HepG2 (cell line): ENCODE data around the gene GFRA4. TPM values are rescaled to one million over a fixed set of nuclear protein-coding genes. Genes with fewer than 3 reads are reported as not detected.

ENCODE experiments used
- ATAC-seq: fragments of 200-7000 bp; cut with Tn5 transposase; 3 replicates; pipeline ENCODE4 v1.9.1; 2020; ENCODE audit warnings: mild to moderate bottlenecking, moderate library complexity
- BruUV-seq: library from RNA; stranded (reverse); fragments of 400-500 nt; replicated peaks from 2 replicates; lab custom pipeline; 2021; lab: Mats Ljungman, UMichigan
- CTCF ChIA-PET: fragments of 300-600 bp; formaldehyde crosslinking; extraction: SDS; loops from one replicate; lab custom pipeline; 2021; ENCODE audit warnings: low total read pairs, inconsistent platforms, low intra/inter-chr PET ratio; lab: Yijun Ruan, JAX
- POLR2A ChIA-PET: fragments of 350-600 bp; sonication (Branson Sonifier 250); formaldehyde crosslinking; loops from one replicate; lab custom pipeline; 2020; ENCODE audit warnings: antibody characterized with exemption, inconsistent platforms; lab: Yijun Ruan, JAX
- DNase-seq: peaks from one replicate; pipeline ENCODE4 v3.0.0-alpha.2; 2015; ENCODE audit warnings: low spot score
- FAIRE-seq: peaks from 3 replicates; lab custom pipeline; 2011; peaks lifted over from hg19 to GRCh38; lab: Jason Lieb, UNC
- H2AFZ ChIP-seq: one replicate; pipeline ENCODE4 v1.6.1; 2011; ENCODE audit warnings: low read length, inconsistent platforms
- H3K27ac ChIP-seq: fragments of 300-600 bp; 3 replicates; pipeline ENCODE4 v1.8.0; 2011; ENCODE audit warnings: mixed run types, mild to moderate bottlenecking, mixed read lengths, low read length, inconsistent platforms; ENCODE audit not compliant: insufficient read depth; ENCODE audit errors: extremely low read length
- H3K27me3 ChIP-seq, 2 experiments: fragments of 200-600 bp in 1 of 2; 2 replicates in 1 of 2; 3 replicates in 1 of 2; pipeline versions ENCODE4 v1.6.0 to v1.8.0; 2011; ENCODE audit warnings: low read length in 2 of 2, mild to moderate bottlenecking in 2 of 2, moderate library complexity in 2 of 2, inconsistent platforms in 1 of 2; ENCODE audit not compliant: insufficient read depth in 2 of 2, control insufficient read depth in 1 of 2
- H3K36me3 ChIP-seq, 2 experiments: fragments of 200-600 bp in 1 of 2; replicated peaks in 1 of 2; 2 replicates in 1 of 2; 3 replicates in 1 of 2; pipeline versions ENCODE4 v1.5.1 to v1.8.0; 2011; ENCODE audit warnings: low read length in 2 of 2, inconsistent platforms in 1 of 2; ENCODE audit not compliant: insufficient read depth in 2 of 2, control insufficient read depth in 1 of 2
- H3K4me1 ChIP-seq: 2 replicates; pipeline ENCODE4 v1.5.1; 2012; ENCODE audit warnings: low read length, inconsistent platforms; ENCODE audit not compliant: insufficient read depth
- H3K4me2 ChIP-seq: 2 replicates; pipeline ENCODE4 v1.6.0; 2011; ENCODE audit warnings: low read depth, low read length, inconsistent platforms
- H3K4me3 ChIP-seq, 3 experiments: fragments of 200-600 bp in 1 of 3; sonication (generic), shearing (Covaris generic) in 1 of 3; replicated peaks in 1 of 3; 2 replicates each; pipeline ENCODE4 v1.5.1; 2011 to 2016; ENCODE audit warnings: low read length in 3 of 3, inconsistent platforms in 2 of 3, low read depth in 2 of 3, mild to moderate bottlenecking in 2 of 3, control low read depth in 1 of 3, mixed read lengths in 1 of 3; ENCODE audit not compliant: insufficient read depth in 1 of 3
- H3K79me2 ChIP-seq: one replicate; pipeline ENCODE4 v1.6.1; 2011; ENCODE audit warnings: low read length, inconsistent platforms; ENCODE audit not compliant: insufficient read depth
- H3K9ac ChIP-seq: 2 replicates; pipeline ENCODE4 v1.6.0; 2011; ENCODE audit warnings: mild to moderate bottlenecking, low read depth, low read length, inconsistent platforms; ENCODE audit not compliant: insufficient read depth
- H3K9me3 ChIP-seq: 2 replicates; pipeline ENCODE4 v1.5.1; 2012; ENCODE audit warnings: mild to moderate bottlenecking, low read length
- H4K20me1 ChIP-seq: 2 replicates; pipeline ENCODE4 v1.6.0; 2011; ENCODE audit warnings: inconsistent platforms, mild to moderate bottlenecking, low read length, moderate library complexity; ENCODE audit not compliant: insufficient read depth
- CEBPG ChIP-seq: IDR thresholded peaks from 2 replicates; pipeline ENCODE4 v1.6.1; 2016
- ELF1 ChIP-seq: sonication (generic); formaldehyde crosslinking; IDR thresholded peaks from 2 replicates; pipeline ENCODE4 v1.4.0; 2020; ENCODE audit warnings: missing genetic modification reagents
- HCFC1 ChIP-seq: fragments of 150-350 bp; IDR thresholded peaks from 2 replicates; pipeline ENCODE4 v1.6.1; 2014; ENCODE audit warnings: low read depth, low read length
- MBD4 ChIP-seq: IDR thresholded peaks from 2 replicates; pipeline ENCODE4 v1.6.1; 2012; ENCODE audit warnings: low read length, inconsistent platforms, borderline replicate concordance
- NFYB ChIP-seq: sonication (generic); formaldehyde crosslinking; IDR thresholded peaks from 2 replicates; pipeline ENCODE4 v1.4.0; 2020; ENCODE audit warnings: missing genetic modification reagents
- NFYC ChIP-seq: IDR thresholded peaks from 2 replicates; pipeline ENCODE4 v1.6.1; 2016; ENCODE audit warnings: missing genetic modification reagents, missing compliant biosample characterization
- PRDM4 ChIP-seq: sonication (generic); formaldehyde crosslinking; IDR thresholded peaks from 2 replicates; pipeline ENCODE4 v1.9.0; 2021; ENCODE audit warnings: missing genetic modification reagents, borderline replicate concordance
- SUZ12 ChIP-seq: fragments of 150-350 bp; IDR thresholded peaks from 2 replicates; pipeline ENCODE4 v1.6.1; 2014; ENCODE audit warnings: low read depth, low read length
- THAP11 ChIP-seq: IDR thresholded peaks from 2 replicates; pipeline ENCODE4 v1.6.1; 2016; ENCODE audit warnings: missing biosample characterization, missing genetic modification reagents
- ZNF143 ChIP-seq: sonication (generic); formaldehyde crosslinking; IDR thresholded peaks from 2 replicates; pipeline ENCODE4 v1.4.0; 2020; ENCODE audit warnings: missing genetic modification reagents
- ZNF205 ChIP-seq: IDR thresholded peaks from 2 replicates; pipeline ENCODE4 v1.6.1; 2018; ENCODE audit warnings: missing biosample characterization, missing genetic modification reagents
- WGBS: methylation state at CpG from one replicate; pipeline ENCODE4 v1.1.6; 2017; ENCODE audit warnings: low lambda C conversion rate; 5-methylcytosine and 5-hydroxymethylcytosine counted together
- in situ Hi-C: cut with HindIII; loops from 2 replicates; pipeline ENCODE4 v1.10.0; 2017; ENCODE audit warnings: low pct_unique_long_range_greater_than_20kb; ENCODE audit not compliant: extremely low pct_ligation_motif_present
- intact Hi-C: fragments of 100-400 bp; cut with micrococcal nuclease; formaldehyde crosslinking; loops from one replicate; pipeline ENCODE4 v1.10.0; 2022; ENCODE audit not compliant: unreplicated experiment
- polyA plus RNA-seq, 8 experiments: library from polyadenylated mRNA; depleted of rRNA in 3 of 8; stranded (reverse) in 7 of 8; unstranded in 1 of 8; fragments of >200 nt; fragmentation: Illumina TruSeq in 4 of 8; extraction: Trizol in 4 of 8; gene quantifications; 2 replicates each; pipeline versions ENCODE4 v1.2.1 to v1.2.3, GENCODE V29; 2011 to 2016; ENCODE audit warnings: low read depth in 4 of 8, missing spikeins in 1 of 8, mixed read lengths in 1 of 8; ENCODE audit not compliant: insufficient read depth in 1 of 8
- total RNA-seq, 5 experiments: library from RNA; depleted of rRNA; stranded (reverse); fragments of >200 nt; fragmentation: Illumina TruSeq; extraction: Trizol; gene quantifications; 2 replicates each; pipeline ENCODE4 v1.2.3, GENCODE V29; 2016; ENCODE audit warnings: low read depth in 1 of 5
- TF ChIP-seq, protein P1 (sequence below): sonication (generic); formaldehyde crosslinking; conservative IDR thresholded peaks from 2 replicates; pipeline ENCODE4 v1.4.0; 2020; ENCODE audit warnings: missing genetic modification reagents
- TF ChIP-seq, protein P2 (sequence below), 2 experiments: sonication (generic) in 1 of 2; formaldehyde crosslinking in 1 of 2; IDR thresholded peaks; 2 replicates each; pipeline versions ENCODE4 v1.5.1 to v1.6.1; 2011 to 2020; ENCODE audit warnings: borderline replicate concordance in 1 of 2, low read depth in 1 of 2, low read length in 1 of 2, mild to moderate bottlenecking in 1 of 2, missing genetic modification reagents in 1 of 2, moderate library complexity in 1 of 2

The GFRA4 gene
- total and polyA plus RNA-seq, 2 of the 13 experiments (the other 11 are each of a cell fraction or from before 2014, with no cell fraction given): not detected

GRCh38 chr20:3687655-3688054, 24.5 kb upstream of the GFRA4 start:
- ChIA-PET CTCF (no interaction called here), POLR2A (no interaction called here)
- no peak overlapping the region for H3K9ac ChIP-seq
- ATAC-seq (peak; percentile 47), FAIRE-seq (peak; percentile 80), DNase-seq (peak; percentile 44)
- no peaks in the 10 kb centered on the region for H3K79me2 ChIP-seq
- in situ Hi-C loops: no loop called here
- no peaks in the 10 kb centered on the region for H3K36me3 ChIP-seq
- no peaks in the 10 kb centered on the region for H3K9me3 ChIP-seq
- intact Hi-C loops: no loop called here
- no TSS peak for BruUV-seq
- 31% methylated on average over 2 of the region's 2 CpGs for WGBS
- no peak overlapping the region for H3K4me3 ChIP-seq
- no peaks in the 10 kb centered on the region for H3K4me1 ChIP-seq
- no peak overlapping the region for H3K27ac ChIP-seq
- TF ChIP-seq MBD4 (no peak), CEBPG (CRISPR knock-in tag) (0 out of 2 replicates have a peak, but pooled peaks have one; percentile 2), ELF1 (CRISPR knock-in tag) (peak; percentile 29; the same call in 1 of the 2 replicates), HCFC1 (peak; percentile 54; the same call in 1 of the 2 replicates), NFYC (CRISPR knock-in tag) (peak; percentile 90), PRDM4 (CRISPR knock-in tag) (no peak), ZNF205 (0 out of 2 replicates have a peak, but pooled peaks have one; percentile 34), NFYB (peak; percentile 96), THAP11 (CRISPR knock-in tag) (peak; percentile 97), ZNF143 (CRISPR knock-in tag) (peak; percentile 89), SUZ12 (peak; percentile 22; the same call in 1 of the 2 replicates)
- TF ChIP-seq, protein P1, sequence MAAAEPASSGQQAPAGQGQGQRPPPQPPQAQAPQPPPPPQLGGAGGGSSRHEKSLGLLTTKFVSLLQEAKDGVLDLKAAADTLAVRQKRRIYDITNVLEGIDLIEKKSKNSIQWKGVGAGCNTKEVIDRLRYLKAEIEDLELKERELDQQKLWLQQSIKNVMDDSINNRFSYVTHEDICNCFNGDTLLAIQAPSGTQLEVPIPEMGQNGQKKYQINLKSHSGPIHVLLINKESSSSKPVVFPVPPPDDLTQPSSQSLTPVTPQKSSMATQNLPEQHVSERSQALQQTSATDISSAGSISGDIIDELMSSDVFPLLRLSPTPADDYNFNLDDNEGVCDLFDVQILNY: no peak
- TF ChIP-seq, protein P2, sequence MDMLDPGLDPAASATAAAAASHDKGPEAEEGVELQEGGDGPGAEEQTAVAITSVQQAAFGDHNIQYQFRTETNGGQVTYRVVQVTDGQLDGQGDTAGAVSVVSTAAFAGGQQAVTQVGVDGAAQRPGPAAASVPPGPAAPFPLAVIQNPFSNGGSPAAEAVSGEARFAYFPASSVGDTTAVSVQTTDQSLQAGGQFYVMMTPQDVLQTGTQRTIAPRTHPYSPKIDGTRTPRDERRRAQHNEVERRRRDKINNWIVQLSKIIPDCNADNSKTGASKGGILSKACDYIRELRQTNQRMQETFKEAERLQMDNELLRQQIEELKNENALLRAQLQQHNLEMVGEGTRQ (IDR thresholded peaks at IDR 0.05; ENCODE audit: low read depth, low read length): peak; percentile 74
- TF ChIP-seq, protein P2 (CRISPR knock-in tag; IDR thresholded peaks at IDR 0.05; ENCODE audit: borderline replicate concordance): peak; percentile 88; the same call in 1 of the 2 replicates
- H2AFZ ChIP-seq: no peak overlapping the region
- no peaks in the 10 kb centered on the region; the same call in 1 of the 2 replicates for H4K20me1 ChIP-seq
- peaks cover 17 to 66% of the 10 kb centered on the region in 2 experiments for H3K27me3 ChIP-seq
- H3K4me2 ChIP-seq: no peak overlapping the region
